Endothelial cell of umbilical vein (primary cell): ENCODE data around the gene OLA1. TPM values are rescaled to one million over a fixed set of nuclear protein-coding genes. Genes with fewer than 3 reads are reported as not detected.

ENCODE experiments used
- BruUV-seq: library from RNA; stranded (reverse); fragments of 400-500 nt; replicated peaks from 2 replicates; lab custom pipeline; 2021; lab: Mats Ljungman, UMichigan
- CTCF ChIA-PET: fragments of 300-600, 350-600 bp; sonication (Branson Sonifier 250); formaldehyde crosslinking; loops from one replicate; lab custom pipeline; 2021; ENCODE audit warnings: antibody characterized with exemption, inconsistent platforms; lab: Charles Lee
- POLR2A ChIA-PET: fragments of 300-600, 350-600 bp; sonication (Branson Sonifier 250); formaldehyde crosslinking; loops from one replicate; lab custom pipeline; 2021; ENCODE audit warnings: antibody characterized with exemption, inconsistent platforms; lab: Charles Lee
- DNase-seq: peaks from one replicate; pipeline ENCODE4 v3.0.0-alpha.2; 2011; ENCODE audit warnings: low read depth, low spot score
- FAIRE-seq: peaks from 2 replicates; lab custom pipeline; 2011; peaks lifted over from hg19 to GRCh38; lab: Jason Lieb, UNC
- H2AFZ ChIP-seq: 2 replicates; pipeline ENCODE4 v1.6.0; 2012; ENCODE audit warnings: low read depth, low read length, control low read depth, inconsistent platforms
- H3K27ac ChIP-seq: 2 replicates; pipeline ENCODE4 v1.5.1; 2011; ENCODE audit warnings: low read depth, mild to moderate bottlenecking, control low read depth, low read length, moderate library complexity; ENCODE audit not compliant: insufficient read depth
- H3K27me3 ChIP-seq, 2 experiments: 2 replicates each; pipeline versions ENCODE4 v1.6.0 to v1.6.1; 2011; ENCODE audit warnings: low read length in 2 of 2, mixed read lengths in 1 of 2; ENCODE audit not compliant: control insufficient read depth in 2 of 2, insufficient read depth in 2 of 2
- H3K36me3 ChIP-seq, 2 experiments: 2 replicates in 1 of 2; 3 replicates in 1 of 2; pipeline ENCODE4 v1.5.1; 2011; ENCODE audit warnings: low read length in 2 of 2, mild to moderate bottlenecking in 1 of 2, moderate library complexity in 1 of 2; ENCODE audit not compliant: control insufficient read depth in 2 of 2, insufficient read depth in 2 of 2; ENCODE audit errors: extremely low read depth in 1 of 2
- H3K4me1 ChIP-seq: 3 replicates; pipeline ENCODE4 v1.5.1; 2011; ENCODE audit warnings: mild to moderate bottlenecking, low read length; ENCODE audit not compliant: control insufficient read depth, insufficient read depth; ENCODE audit errors: extremely low read depth
- H3K4me2 ChIP-seq: 2 replicates; pipeline ENCODE4 v1.6.1; 2011; ENCODE audit warnings: low read length, control low read depth, mixed read lengths; ENCODE audit not compliant: insufficient read depth
- H3K4me3 ChIP-seq, 3 experiments: fragments of 200-600 bp in 1 of 3; sonication (generic), shearing (Covaris generic) in 1 of 3; replicated peaks in 1 of 3; 2 replicates each; pipeline ENCODE4 v1.5.1; 2011 to 2016; ENCODE audit warnings: control low read depth in 3 of 3, low read length in 3 of 3, mild to moderate bottlenecking in 2 of 3, inconsistent platforms in 1 of 3, low read depth in 1 of 3, moderate library complexity in 1 of 3; ENCODE audit not compliant: insufficient read depth in 1 of 3
- H3K79me2 ChIP-seq: 2 replicates; pipeline ENCODE4 v1.6.0; 2012; ENCODE audit warnings: low read length, inconsistent platforms; ENCODE audit not compliant: control insufficient read depth, insufficient read depth
- H3K9ac ChIP-seq: replicated peaks from 2 replicates; pipeline ENCODE3; 2011; ENCODE audit warnings: low read length, control low read depth; ENCODE audit not compliant: insufficient read depth; ENCODE audit errors: extremely low read depth
- H3K9me1 ChIP-seq: replicated peaks from 3 replicates; pipeline ENCODE4 v1.6.0; 2011; ENCODE audit warnings: mild to moderate bottlenecking, low read length; ENCODE audit not compliant: control insufficient read depth, insufficient read depth; ENCODE audit errors: extremely low read depth
- H3K9me3 ChIP-seq: replicated peaks from 2 replicates; pipeline ENCODE4 v1.5.1; 2012; ENCODE audit warnings: low read length, inconsistent platforms; ENCODE audit not compliant: control insufficient read depth, insufficient read depth
- H4K20me1 ChIP-seq: replicated peaks from 2 replicates; pipeline ENCODE3; 2011; ENCODE audit warnings: mild to moderate bottlenecking, low read length; ENCODE audit not compliant: control insufficient read depth, insufficient read depth; ENCODE audit errors: extremely low read depth
- EZH2 ChIP-seq: IDR thresholded peaks from 2 replicates; pipeline ENCODE4 v1.6.1; 2012; ENCODE audit warnings: borderline replicate concordance, low read depth, mild to moderate bottlenecking, moderate library complexity, low read length, inconsistent platforms; ENCODE audit not compliant: severe bottlenecking
- FOS ChIP-seq: IDR thresholded peaks from 2 replicates; pipeline ENCODE4 v1.6.1; 2011; ENCODE audit warnings: mild to moderate bottlenecking, low read length, moderate library complexity, borderline replicate concordance; ENCODE audit not compliant: insufficient read depth
- MYC ChIP-seq: IDR thresholded peaks from one replicate; pipeline ENCODE4 v1.6.1; 2011; ENCODE audit warnings: mild to moderate bottlenecking, low read depth, low read length
- POLR2A ChIP-seq: IDR thresholded peaks from 2 replicates; pipeline ENCODE4 v1.6.1; 2012; ENCODE audit warnings: low read depth, mild to moderate bottlenecking, control low read depth, low read length
- POLR2AphosphoS5 ChIP-seq: IDR thresholded peaks from 2 replicates; pipeline ENCODE4 v1.6.1; 2012; ENCODE audit warnings: low read depth, mild to moderate bottlenecking, control low read depth, low read length, moderate library complexity; ENCODE audit not compliant: insufficient read depth
- dilution Hi-C: fragments of 300-500 bp; cut with MboI; formaldehyde crosslinking; loops from one replicate; pipeline ENCODE4 v1.15.0; 2019; ENCODE audit warnings: low sequenced_read_pairs; ENCODE audit not compliant: extremely low pct_ligation_motif_present
- intact Hi-C: fragments of 100-400 bp; cut with micrococcal nuclease; formaldehyde crosslinking; loops from one replicate; pipeline ENCODE4 v1.10.0; 2022
- polyA plus RNA-seq, 4 experiments: library from polyadenylated mRNA; depleted of rRNA in 3 of 4; stranded (reverse) in 3 of 4; unstranded in 1 of 4; fragments of >200 nt; gene quantifications; 2 replicates each; pipeline versions ENCODE4 v1.2.1 to v1.2.3, GENCODE V29; 2011 to 2012; ENCODE audit warnings: missing spikeins in 1 of 4
- total RNA-seq: library from RNA; stranded (reverse); gene quantifications from 2 replicates; pipeline ENCODE4 v1.2.3, GENCODE V29; 2021

OLA1 gene
- total and polyA plus RNA-seq, 2 donors (not counting 3 experiments of a cell fraction or from before 2014, with no cell fraction given), result 30.6 to 93.9 TPM

- POLR2A ChIA-PET, result no interaction called here
Observed at GRCh38 chr2:174227748-174228147, 20.6 kb downstream of the OLA1 start.

GRCh38 chr2:174224665-174225288, 23.6 kb downstream of the OLA1 start:
- no peak for DNase-seq
- Histone ChIP-seq H3K27me3 (no peaks in the 10 kb centered on the region), H3K36me3 (no peaks in the 10 kb centered on the region), H3K9ac (no peak overlapping the region), H3K4me2 (no peak overlapping the region), H2AFZ (no peak overlapping the region), H3K9me1 (peaks cover 2% of the 10 kb centered on the region), H3K27ac (no peak overlapping the region), H4K20me1 (no peaks in the 10 kb centered on the region), H3K9me3 (no peaks in the 10 kb centered on the region), H3K4me3 (no peak overlapping the region), H3K4me1 (no peaks in the 10 kb centered on the region), H3K79me2 (peaks cover 22% of the 10 kb centered on the region)
- CTCF ChIA-PET, result interaction anchor here (1.5 kb wide), 1 partner anchor 12 kb away, joined by 3 read pairs; no protein-coding TSS in a partner anchor
- dilution Hi-C loops, result no loop called here
- no peak for FAIRE-seq
- POLR2A ChIA-PET, result interaction anchor here (0.7 kb wide), 1 partner anchor 20 kb away, joined by 3 read pairs; no protein-coding TSS in a partner anchor
- intact Hi-C loops, result no loop called here
- TF ChIP-seq POLR2A (no peak), POLR2AphosphoS5 (no peak), FOS (no peak), EZH2 (no peak), MYC (no peak)
- no TSS peak for BruUV-seq

More at GRCh38 chr2:174227748-174228147, 20.6 kb downstream of the OLA1 start:
- no peak for FAIRE-seq
- no peaks in the 10 kb centered on the region for H3K36me3 ChIP-seq
- no peaks in the 10 kb centered on the region for H3K27me3 ChIP-seq
- H3K27ac ChIP-seq, result no peak overlapping the region
- H3K4me2 ChIP-seq, result no peak overlapping the region
- peaks cover 34% of the 10 kb centered on the region for H3K79me2 ChIP-seq
- no TSS peak for BruUV-seq
- dilution Hi-C loops (no loop called here), intact Hi-C loops (no loop called here)
- peaks cover 5% of the 10 kb centered on the region for H4K20me1 ChIP-seq
- H3K4me3 ChIP-seq, result no peak overlapping the region
- TF ChIP-seq FOS, result no peak
- no peak overlapping the region for H3K9ac ChIP-seq
- no peak overlapping the region for H2AFZ ChIP-seq
- no peaks in the 10 kb centered on the region for H3K9me3 ChIP-seq
- H3K9me1 ChIP-seq, result no peaks in the 10 kb centered on the region
- H3K4me1 ChIP-seq, result no peaks in the 10 kb centered on the region
- no peak for DNase-seq
- CTCF ChIA-PET, result no interaction called here
